ENCODE data around the gene REELD1. TPM values are rescaled to one million over a fixed set of nuclear protein-coding genes. Genes with fewer than 3 reads are reported as not detected.

REELD1 gene
- total and polyA plus RNA-seq, 9 of the 15 experiments (the other 6 are each of a cell fraction or from before 2014, with no cell fraction given): not detected

DNA sequence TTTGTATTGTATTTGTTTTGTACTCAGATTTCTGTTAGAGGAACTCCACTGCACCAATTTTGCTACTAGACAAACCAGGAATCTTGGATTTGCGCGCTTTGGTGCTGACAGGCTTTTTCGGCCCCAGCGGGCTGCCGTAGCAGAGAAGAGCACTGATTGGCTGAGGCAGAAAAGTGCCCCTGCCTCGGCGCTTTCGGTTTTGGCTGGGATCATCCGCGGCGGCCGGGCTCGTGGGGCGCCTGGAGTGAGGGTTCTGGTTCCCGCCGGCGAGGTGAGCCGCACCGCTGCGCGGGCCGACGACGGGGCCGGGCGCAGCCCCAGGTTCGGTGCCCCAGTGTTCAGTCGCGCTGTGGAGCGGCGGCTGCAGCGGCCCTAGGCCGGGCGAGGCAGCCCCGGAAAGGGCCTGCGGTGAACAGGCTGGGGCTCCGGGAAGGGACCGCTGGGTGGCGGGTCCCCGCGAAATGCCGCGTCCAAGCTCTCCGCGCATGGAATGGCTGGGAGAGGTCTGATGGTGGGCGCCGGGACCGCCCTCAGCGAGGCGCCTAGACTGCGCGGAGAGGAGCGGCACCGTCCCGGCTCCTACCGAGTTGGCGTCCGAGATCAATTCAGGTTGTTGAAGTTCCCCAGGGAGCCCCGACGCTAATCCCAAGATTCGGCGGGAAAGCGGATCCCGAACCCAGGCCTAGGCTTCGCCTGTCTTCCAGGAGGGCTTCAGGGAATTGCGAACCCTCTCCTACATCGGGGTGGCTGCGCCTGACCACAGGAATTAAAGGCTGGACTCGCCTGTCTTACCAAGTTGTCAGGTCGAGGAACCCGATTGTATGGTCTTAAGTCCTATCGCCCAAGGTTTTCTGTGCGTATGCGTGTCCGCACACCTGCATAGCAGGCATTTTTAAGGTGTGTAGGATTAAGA, 38.5 kb upstream of the REELD1 start, which contains the start of gene LSM6 (continued):
- TF ChIP-seq FOXK2 (conservative IDR thresholded peaks at IDR 0.05 in 1 of 2, IDR thresholded peaks at IDR 0.05 in 1 of 2; ENCODE audit: low read depth in 2 of 2): 0 out of 4 replicates have a peak, but pooled peaks of 1 of the 2 experiments have one; percentile 14
- TF ChIP-seq ATF7 (IDR thresholded peaks at IDR 0.05): peak; percentile 39; the same call in 1 of the 2 replicates
- peak; percentile 71; the same call in 1 of the 2 replicates for TF ChIP-seq KLF16 (IDR thresholded peaks at IDR 0.05)
- no peak for TF ChIP-seq CBFA2T3 (IDR thresholded peaks at IDR 0.05)
- TF ChIP-seq BRF1 (IDR thresholded peaks at IDR 0.05; ENCODE audit: borderline replicate concordance, extremely low read depth, insufficient read length): no peak
- TF ChIP-seq ZNF354B (CRISPR knock-in tag; IDR thresholded peaks at IDR 0.05): no peak
- no peak for TF ChIP-seq ZHX1 (conservative IDR thresholded peaks at IDR 0.05; ENCODE audit: low read length)
- no peak for TF ChIP-seq ZNF384 (IDR thresholded peaks at IDR 0.05; ENCODE audit: low read depth, low read length)
- TF ChIP-seq, protein P1, sequence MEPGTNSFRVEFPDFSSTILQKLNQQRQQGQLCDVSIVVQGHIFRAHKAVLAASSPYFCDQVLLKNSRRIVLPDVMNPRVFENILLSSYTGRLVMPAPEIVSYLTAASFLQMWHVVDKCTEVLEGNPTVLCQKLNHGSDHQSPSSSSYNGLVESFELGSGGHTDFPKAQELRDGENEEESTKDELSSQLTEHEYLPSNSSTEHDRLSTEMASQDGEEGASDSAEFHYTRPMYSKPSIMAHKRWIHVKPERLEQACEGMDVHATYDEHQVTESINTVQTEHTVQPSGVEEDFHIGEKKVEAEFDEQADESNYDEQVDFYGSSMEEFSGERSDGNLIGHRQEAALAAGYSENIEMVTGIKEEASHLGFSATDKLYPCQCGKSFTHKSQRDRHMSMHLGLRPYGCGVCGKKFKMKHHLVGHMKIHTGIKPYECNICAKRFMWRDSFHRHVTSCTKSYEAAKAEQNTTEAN (CRISPR knock-in tag; IDR thresholded peaks at IDR 0.05): no peak
- TF ChIP-seq EGR1 (conservative IDR thresholded peaks at IDR 0.05): no peak
- no peak for TF ChIP-seq PTTG1 (tag; IDR thresholded peaks at IDR 0.05; ENCODE audit: low read depth)
- no peak for TF ChIP-seq ZNF184 (CRISPR knock-in tag; IDR thresholded peaks at IDR 0.05)
- TF ChIP-seq, protein P2, sequence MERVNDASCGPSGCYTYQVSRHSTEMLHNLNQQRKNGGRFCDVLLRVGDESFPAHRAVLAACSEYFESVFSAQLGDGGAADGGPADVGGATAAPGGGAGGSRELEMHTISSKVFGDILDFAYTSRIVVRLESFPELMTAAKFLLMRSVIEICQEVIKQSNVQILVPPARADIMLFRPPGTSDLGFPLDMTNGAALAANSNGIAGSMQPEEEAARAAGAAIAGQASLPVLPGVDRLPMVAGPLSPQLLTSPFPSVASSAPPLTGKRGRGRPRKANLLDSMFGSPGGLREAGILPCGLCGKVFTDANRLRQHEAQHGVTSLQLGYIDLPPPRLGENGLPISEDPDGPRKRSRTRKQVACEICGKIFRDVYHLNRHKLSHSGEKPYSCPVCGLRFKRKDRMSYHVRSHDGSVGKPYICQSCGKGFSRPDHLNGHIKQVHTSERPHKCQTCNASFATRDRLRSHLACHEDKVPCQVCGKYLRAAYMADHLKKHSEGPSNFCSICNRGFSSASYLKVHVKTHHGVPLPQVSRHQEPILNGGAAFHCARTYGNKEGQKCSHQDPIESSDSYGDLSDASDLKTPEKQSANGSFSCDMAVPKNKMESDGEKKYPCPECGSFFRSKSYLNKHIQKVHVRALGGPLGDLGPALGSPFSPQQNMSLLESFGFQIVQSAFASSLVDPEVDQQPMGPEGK (CRISPR knock-in tag; IDR thresholded peaks at IDR 0.05; ENCODE audit: borderline replicate concordance): no peak
- no peak for TF ChIP-seq ZNF551 (CRISPR knock-in tag; IDR thresholded peaks at IDR 0.05)
- peak; percentile 99 for TF ChIP-seq MTA3 (IDR thresholded peaks at IDR 0.05; ENCODE audit: borderline replicate concordance)
- TF ChIP-seq ZNF766 (CRISPR knock-in tag; conservative IDR thresholded peaks at IDR 0.05): no peak
- TF ChIP-seq GABPB1 (CRISPR knock-in tag; IDR thresholded peaks at IDR 0.05): peak; percentile 50; the same call in 1 of the 2 replicates
- no peak for TF ChIP-seq BRD9 (IDR thresholded peaks at IDR 0.05; ENCODE audit: low read depth, partially characterized antibody)
- no peak for TF ChIP-seq YBX1 (IDR thresholded peaks at IDR 0.05)
- no peak for TF ChIP-seq TFE3 (CRISPR knock-in tag; IDR thresholded peaks at IDR 0.05)
- no peak for TF ChIP-seq ILK (tag; IDR thresholded peaks at IDR 0.05; ENCODE audit: borderline replicate concordance, low read depth)

Data from K562 (cell line).